GM04503 (cell line): ENCODE measurements around the gene SGCE.
A peak's percentile ranks its signal among the peaks of the same experiment; 100 is the strongest.
"Not testable (repeated sequence)": the region's sequence is repeated elsewhere in the genome, so short reads cannot be mapped to it uniquely, and the experiment has no call there.

Source experiments
- DNase-seq: peaks from one replicate; pipeline ENCODE4 v3.0.0-alpha.2; 2012; ENCODE audit warnings: low read depth

SGCE gene, protein sequence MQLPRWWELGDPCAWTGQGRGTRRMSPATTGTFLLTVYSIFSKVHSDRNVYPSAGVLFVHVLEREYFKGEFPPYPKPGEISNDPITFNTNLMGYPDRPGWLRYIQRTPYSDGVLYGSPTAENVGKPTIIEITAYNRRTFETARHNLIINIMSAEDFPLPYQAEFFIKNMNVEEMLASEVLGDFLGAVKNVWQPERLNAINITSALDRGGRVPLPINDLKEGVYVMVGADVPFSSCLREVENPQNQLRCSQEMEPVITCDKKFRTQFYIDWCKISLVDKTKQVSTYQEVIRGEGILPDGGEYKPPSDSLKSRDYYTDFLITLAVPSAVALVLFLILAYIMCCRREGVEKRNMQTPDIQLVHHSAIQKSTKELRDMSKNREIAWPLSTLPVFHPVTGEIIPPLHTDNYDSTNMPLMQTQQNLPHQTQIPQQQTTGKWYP

GRCh38 chr7:94655848-94656657 is at the start of gene SGCE:
Gene SGCE, minus strand, starts transcription at chr7:94656133. Its CDS starts 35 bp downstream, at chr7:94656098.
- no peak for DNase-seq

DNA sequence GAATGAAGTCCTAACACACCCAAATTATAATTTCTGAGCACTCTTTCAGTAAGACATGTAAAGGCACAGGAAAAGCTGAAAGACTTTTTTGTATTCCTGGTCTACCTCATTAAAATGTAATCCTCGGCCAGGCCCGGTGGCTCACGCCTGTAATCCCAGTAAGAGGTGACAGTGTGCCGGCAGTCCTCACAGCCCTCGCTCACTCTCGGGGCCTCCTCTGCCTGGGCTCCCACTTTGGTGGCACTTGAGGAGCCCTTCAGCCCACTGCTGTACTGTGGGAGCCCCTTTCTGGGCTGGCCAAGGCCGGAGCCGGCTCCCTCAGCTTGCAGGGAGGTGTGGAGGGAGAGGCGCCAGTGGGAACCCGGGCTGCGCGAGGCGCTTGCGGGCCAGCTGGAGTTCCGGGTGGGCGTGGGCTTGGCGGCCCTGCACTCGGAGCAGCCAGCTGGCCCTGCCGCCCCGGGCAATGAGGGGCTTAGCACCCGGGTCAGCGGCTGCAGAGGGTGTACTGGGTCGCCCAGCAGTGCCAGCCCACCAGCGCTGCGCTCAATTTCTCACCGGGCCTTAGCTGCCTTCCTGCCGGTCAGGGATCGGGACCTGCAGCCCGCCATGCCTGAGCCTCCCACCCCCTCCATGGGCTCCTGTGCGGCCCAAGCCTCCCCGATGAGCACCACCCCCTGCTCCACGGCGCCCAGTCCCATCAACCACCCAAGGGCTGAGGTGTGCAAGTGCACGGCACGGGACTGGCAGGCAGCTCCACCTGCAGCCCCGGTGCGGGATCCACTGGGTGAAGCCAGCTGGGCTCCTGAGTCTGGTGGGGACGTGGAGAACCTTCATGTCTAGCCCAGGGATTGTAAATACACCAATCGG is 49.5 kb upstream of the SGCE start:
- not testable (repeated sequence) for DNase-seq

DNA sequence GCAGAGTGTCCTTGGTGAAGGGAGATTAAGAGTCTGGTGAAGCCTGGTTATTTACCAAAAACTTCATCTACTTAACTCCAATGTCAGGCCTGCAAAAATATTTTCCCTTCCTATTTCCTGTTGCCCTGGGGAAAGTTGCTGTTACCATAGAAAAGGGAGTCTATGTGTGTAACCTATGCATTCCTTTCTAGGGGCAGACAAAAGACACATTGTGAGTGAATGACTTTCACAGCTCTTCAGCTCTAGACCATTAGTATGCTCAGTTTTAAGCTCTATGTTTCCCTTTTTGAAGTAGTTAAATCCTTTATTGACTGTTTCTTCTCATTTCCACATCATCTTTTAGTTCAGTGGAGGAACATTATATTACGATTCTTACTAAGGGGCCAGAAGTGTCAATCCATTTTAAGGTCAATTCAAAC is 45.6 kb upstream of the SGCE start:
- peak; percentile 34 for DNase-seq

DNA sequence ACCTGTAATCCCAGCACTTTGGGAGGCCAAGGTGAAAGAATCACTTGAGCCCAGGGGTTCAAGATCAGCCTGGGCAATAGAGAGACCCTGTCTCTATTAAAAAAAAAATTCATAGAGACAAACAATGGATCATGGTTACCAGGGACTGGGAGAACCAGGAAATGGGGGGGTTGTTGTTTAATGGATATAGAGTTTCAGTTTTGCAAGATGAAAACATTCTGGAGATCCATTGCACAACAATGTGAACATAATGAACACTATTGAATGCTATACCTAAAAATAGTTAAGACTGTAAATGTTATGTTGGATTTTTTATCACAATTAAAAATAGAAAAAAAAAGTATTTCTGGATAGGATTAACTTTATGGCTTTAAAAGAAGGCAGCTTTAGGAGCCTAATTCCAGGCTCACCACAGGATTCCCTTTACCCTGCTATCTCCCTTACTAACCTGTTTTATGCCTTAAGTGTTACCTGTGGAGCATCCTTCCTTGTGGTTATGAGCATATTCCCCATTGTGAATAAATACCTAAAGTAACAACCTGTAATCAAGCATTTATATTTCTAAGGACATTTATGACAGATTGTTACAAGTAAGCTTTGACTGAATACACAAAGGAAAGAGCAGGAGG is 45.1 kb upstream of the SGCE start:
- no peak for DNase-seq

- DNase-seq = peak; percentile 42
These were observed 42.3 kb upstream of the SGCE start for GRCh38 chr7:94698275-94698674.

- peak; percentile 82 for DNase-seq
These were observed 41.4 kb upstream of the SGCE start for GRCh38 chr7:94697035-94697974.

DNA sequence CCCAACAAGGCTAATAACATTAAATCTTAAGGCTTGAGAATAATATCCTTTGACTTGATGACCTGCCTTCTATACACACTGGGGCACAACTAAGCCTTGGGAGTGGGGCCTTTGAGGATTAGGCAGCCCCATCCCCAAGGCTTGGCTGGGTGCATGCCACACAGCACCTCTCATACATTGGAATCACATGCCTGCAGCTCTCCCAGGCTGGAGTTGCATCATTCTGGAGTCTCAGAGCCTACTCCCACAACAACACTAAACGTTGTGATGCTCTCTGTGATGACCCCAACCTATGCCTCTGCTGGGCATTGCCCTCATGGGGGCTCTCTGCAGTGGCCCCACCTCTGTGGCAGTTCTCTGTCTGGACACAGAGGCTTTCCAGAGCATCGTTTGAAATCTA is 31.9 kb upstream of the SGCE start:
- DNase-seq = no peak

DNA sequence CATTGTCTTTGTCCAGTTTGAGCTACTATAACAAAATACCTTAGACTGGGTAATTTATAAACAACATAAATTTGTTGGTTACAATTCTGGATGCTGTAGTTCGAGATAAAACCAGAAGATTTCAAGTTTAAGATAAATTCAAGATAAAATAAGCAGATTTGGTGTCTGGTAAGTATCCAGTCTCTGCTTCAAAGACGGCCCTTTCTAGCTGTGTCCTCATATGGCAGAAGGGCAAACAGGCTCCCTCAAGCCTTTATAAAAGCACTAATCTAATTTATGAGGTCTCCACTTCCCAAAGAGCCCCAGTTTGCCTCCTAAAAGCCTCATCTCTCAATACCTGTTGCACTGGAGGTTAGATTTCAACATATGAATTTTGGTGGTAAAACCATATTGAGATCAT is 31.1 kb upstream of the SGCE start:
- DNase-seq = no peak

DNA sequence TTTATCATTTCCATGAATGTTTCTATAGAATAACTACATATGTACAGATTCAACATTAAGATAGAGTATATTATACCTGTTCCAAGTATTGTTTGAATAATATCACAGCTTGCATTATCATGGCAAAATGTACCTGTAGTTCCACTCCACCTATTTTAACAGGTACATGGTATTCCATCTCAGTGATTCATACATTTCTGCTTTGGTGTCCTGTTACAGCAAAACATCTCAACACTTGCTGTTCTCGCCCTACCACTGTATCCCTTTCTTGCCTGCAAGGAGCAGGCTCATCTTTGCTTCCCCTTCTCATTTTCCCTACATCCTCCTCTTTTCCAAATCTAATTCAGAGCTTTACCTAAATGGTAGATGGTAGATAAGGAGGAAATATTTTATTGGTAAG is 27.1 kb upstream of the SGCE start:
- DNase-seq = no peak

DNA sequence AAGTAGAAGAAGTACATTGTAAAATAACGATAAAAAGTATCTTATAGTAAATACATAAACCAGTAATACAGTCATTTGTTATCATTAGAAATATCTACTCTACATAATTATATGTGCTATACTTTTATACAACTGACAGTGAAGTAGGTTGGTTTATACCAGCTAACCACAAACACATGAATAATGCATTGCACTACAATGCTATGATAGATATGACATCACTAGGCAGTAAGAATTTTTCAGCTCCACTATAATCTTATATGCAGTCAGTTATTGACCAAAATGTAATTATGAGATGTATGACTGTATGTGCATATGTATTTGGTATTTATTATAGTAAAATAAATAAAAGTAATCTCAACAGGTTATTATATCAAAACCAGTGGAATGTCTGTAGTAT is 23.4 kb upstream of the SGCE start:
- DNase-seq = no peak

DNA sequence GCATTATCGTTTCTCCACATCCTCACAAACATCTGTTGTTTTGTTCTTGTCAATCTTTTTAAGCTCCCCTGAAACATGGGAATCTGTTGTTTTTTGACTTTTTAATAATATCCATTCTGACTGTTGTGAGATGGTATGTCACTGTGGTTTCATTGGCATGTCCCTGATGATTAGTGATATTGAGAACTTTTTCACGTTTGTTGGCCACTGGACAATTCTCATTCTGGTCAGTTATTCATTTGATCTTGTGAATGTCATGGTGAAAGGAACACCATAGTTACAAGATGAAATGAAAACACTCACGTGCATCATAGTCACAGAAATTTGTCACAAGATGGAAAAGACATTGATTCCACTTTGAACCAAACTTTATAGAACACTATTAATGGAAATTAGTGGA is 20.5 kb upstream of the SGCE start:
- DNase-seq = no peak

- DNase-seq = no peak
These were observed 19.4 kb upstream of the SGCE start for GRCh38 chr7:94675356-94675755.

- DNase-seq = no peak
These were observed 15.7 kb upstream of the SGCE start for GRCh38 chr7:94671444-94672235.

GRCh38 chr7:94669773-94670495 is 14.0 kb upstream of the SGCE start:
- no peak for DNase-seq

GRCh38 chr7:94666879-94667587 is 11.1 kb upstream of the SGCE start:
- no peak for DNase-seq

- DNase-seq = no peak
These were observed 9.5 kb upstream of the SGCE start for GRCh38 chr7:94665426-94665825.

- no peak for DNase-seq
These were observed 8.1 kb upstream of the SGCE start for GRCh38 chr7:94664023-94664422.

DNA sequence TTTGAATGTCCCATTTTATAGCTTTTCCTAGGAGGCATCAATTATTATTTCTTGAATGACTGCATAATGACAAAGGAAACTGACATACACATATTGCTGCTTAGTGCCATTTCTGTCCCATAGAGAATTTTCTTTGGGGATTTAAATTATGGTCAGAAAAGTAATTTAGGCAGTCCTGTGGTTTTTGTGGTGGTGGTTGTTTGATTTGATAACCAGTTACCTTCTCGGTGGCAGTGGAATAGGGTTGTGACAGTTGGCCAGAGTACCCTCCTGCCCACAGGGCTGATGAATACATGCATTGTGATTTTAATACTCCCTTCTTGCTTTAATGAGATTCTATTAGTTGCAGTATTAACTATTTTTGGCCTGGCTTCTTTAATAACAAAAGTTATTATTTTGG is 6.6 kb upstream of the SGCE start:
- no peak for DNase-seq
